ENCODE results near the gene TNFRSF21.
"Not testable (repeated sequence)": the region's sequence is repeated elsewhere in the genome, so short reads cannot be mapped to it uniquely, and the experiment has no call there.

Gene TNFRSF21

DNA sequence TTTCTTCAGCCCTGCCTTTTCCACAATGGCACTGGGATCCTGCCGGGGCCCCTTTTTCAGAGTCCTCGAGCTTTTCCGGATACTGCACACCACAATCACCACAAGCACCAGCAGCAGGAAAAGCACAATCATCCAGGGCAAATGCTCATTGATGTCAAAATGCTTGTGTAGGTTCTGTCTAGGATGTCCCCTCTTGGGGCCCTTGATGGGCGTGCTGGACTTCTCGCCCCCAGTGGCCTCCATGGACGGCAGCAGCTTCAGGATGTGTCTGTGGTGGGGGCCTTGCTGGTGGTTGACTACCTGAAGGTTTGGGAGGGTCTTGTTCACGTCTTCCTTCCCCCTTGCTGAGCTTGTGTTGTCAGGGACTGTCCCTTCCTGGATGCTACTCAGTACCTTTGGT, 25.7 kb downstream of the TNFRSF21 start:
- DNase-seq, result no peak

DNA sequence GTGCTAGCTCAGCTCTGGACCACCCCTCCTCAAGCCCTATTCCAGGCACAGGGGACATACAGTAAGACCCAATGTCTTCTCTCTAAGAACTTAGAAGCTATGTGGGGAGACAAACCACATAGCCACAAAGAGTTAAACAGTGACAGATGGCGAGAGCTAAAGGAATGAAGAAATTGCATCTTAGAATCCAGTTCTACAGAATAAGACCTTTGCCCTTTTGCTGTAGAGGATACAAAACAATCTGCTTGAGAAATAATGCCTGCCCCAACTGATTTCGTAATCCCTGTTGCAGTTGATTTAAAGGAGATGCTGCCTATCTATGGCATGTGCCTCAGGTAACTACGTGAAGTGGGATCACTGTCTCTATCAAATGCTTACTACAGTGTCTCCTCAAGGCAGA, 31.2 kb downstream of the TNFRSF21 start:
- DNase-seq, result no peak

DNA sequence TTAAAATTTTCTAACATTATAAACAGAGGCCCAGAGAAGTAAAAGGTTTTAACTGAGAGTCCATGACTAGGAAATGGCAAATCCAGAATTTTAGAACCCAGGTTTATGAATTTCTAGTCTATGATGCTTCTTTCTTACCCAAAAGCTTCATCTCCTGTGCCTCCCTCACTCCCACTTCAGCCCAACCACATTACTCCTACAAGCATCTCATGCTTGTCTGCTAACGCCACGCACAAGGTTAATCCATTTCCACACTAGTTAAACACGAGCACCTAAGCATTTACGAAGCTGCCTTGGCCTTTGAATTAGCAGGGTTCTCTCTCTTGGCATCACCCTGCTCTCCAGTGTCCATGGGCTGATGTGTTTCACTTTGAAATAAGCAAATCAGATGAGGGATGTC, 32.0 kb downstream of the TNFRSF21 start:
- DNase-seq, result no peak

DNA sequence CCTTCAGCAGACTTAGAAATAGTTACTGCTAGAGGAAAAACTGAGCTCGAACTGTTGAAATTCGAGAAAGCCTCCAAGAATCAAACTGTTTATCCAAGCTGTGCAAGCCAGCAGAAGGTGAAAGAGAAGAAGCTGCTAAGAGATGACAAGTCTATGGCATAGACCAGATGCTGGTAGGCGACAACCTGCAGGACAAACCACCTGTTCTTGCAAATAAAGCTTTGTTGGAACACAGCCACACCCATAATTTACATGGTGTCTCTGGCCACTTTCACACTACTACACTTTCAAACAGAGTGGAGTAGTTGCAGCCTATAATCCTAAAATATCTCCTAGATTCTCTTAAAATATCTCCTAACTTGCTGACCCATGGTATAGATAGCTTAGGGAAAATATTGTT, 33.3 kb downstream of the TNFRSF21 start:
- DNase-seq, result no peak

DNA sequence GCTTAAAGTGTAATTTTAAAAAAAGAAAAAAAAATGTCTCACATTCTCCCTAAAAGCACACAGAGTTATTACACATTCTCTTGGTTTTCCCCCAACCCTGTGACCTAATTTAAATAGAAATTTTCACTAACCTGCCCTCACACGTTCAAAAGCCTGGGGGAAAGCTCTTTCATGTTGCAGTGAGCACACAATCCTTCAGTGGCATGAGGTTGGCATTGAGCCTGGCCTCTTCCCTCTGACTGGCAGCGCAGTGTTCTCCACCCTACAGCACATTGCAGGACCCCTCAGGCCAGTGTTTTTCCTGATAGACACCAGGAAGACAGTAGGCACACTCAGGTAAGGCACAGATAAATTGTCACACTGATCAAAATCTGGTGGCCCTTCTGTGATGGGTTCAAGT, 34.1 kb downstream of the TNFRSF21 start:
- no peak for DNase-seq

DNA sequence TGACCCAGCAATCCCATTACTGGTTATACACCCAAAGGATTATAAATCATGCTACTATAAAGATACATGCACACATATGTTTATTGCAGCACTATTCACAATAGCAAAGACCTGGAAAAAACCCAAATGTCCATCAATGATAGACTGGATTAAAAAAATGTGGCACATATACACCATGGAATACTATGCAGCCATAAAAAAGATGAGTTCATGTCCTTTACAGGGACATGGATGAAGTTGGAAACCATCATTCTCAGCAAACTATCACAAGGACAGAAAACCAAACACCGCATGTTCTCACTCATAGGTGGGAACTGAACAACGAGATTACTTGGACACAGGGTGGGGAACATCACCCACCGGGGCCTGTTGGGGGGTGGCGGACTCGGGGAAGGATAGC, 34.6 kb downstream of the TNFRSF21 start:
- not testable (repeated sequence) for DNase-seq

DNA sequence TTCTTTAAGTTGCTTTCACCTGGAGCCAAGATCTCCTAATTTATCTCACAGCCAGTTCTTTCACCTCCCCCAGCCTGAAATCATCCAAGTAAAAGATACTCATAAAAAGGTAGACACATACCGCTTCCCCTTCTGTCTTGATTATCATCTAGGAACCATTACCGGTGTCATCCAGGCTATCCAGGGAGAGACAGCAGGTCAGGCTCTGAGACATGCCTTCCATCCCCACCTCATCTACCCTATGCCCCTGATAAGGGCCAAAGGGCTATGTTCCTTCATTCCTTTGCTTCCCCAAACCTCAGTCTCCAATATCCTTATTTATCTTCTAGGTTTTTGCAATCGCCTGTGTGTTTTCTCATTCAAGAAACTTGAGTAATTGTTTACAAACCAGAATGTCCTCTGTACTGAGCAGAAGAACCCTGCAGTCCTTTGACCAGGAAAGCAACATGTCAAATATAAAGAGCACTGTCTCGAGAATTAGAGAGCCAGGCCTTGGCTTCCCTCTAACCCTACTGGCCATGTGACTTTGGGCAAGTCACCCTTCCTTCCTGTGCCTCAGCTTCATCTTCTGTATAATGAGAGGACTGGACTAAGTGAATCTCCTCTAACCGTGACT, 41.0 kb downstream of the TNFRSF21 start:
- DNase-seq, result no peak

DNA sequence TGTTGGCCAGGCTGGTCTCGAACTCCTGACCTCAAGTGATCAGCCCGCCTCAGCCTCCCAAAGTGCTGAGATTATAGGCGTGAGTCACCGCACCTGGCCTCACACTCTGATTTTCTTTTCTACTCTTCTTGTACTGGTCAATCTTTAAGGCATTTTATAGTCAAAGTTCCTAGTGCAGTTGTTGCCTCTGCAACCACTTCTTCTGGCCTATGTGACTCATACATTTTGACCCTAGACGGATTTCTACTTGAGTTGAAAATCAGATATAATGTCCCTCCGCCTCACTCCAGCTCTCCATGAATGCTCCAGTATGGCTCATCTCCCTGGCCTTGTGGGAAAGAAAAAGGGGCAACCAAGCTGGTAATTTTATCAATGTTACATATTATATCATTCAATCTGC, 42.4 kb downstream of the TNFRSF21 start:
- no peak for DNase-seq

DNA sequence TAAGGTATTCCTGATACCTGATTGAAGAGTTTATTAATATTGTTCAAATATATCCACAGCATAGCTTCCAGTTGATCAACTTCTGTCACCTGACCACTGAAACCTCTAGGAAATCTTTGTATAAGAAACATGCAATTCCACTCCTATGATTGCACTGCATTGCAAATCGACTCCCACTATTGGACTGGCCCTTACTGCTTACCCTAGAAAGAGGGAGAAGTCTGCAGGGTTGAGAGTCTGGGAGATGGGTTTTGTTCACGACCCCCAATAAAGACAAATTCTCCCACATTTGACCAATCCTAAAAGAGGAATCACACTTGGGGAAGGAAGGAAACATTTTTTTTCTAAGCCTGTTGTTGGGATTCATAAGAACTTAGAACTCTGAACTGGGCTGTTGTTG, 43.7 kb downstream of the TNFRSF21 start:
- DNase-seq, result no peak

DNA sequence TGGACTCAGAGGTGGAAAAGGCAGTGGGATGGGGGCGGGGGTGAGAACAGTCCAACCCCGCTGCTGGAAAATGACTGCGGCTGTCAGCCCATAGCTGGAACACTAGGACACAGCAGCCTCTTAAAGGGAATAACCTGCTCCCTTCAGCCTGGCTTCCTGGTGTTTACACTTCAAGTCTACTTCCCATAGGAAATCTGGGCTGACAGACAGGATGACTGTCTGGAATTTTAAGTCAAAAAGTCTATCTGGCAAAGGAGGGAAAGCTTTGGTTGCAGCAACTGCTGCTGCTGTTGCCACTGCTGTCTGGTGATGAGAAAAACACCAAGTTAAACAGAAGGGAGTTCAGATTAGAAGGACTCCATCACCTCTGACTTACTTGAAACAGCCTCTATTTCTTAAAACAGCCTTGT, 44.9 kb downstream of the TNFRSF21 start:
- DNase-seq, result no peak

DNA sequence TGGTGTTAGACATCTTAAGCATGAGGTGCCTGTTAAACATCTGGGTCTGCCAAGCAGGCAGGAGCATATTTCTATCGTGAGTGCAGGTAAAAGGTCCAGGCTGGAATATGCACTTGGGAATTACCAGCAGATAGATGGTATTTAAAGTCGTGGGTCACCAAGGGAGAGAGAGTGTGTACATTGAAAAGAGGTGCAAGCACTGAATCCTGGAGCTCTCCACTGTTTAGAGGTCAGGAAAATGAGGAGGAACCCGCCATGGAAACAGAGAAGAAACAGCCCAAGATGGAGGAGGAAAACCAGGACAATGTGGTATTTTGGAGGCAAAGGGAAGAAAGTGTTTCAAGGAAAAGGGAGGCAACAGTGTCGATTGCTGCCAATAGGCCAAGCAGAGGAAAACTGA, 46.4 kb downstream of the TNFRSF21 start:
- no peak for DNase-seq

DNA sequence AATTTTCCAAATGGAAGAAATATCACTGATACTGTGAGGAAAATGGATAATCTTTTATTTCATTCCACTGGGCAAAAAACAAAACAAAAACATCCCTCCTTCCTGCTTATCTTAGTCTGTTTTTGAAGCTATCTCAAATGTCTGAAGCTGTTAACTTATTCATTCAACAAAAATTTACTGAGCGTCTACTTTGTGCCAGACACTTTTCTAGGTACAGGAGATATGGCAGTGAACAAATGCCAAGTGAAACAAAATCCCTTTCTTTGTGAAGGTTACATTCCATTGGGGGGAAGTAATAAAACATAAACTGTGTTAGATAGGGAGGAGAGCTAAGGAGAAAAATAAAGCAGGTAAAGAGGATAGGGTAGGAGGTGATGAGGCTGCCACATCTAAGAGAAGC, 47.5 kb downstream of the TNFRSF21 start:
- DNase-seq, result no peak

DNA sequence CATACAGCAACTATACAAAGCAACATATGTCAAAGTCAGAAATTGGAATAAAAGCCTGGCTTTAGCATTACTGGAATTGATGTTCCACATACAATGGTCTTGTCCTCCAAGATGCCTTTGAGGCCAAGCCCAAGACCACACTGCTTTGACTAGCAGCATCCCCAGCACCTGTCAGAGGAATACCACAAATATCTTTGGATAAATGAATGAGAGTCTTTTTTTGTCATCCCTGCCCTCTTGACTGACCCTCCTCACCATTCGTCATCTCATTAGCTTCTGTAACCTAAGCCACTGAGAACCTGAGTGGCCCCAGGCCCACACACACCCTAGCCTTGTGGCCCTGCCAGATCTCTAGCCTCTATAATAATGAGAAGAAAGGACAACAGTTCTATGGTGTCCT, 48.5 kb downstream of the TNFRSF21 start:
- no peak for DNase-seq

DNA sequence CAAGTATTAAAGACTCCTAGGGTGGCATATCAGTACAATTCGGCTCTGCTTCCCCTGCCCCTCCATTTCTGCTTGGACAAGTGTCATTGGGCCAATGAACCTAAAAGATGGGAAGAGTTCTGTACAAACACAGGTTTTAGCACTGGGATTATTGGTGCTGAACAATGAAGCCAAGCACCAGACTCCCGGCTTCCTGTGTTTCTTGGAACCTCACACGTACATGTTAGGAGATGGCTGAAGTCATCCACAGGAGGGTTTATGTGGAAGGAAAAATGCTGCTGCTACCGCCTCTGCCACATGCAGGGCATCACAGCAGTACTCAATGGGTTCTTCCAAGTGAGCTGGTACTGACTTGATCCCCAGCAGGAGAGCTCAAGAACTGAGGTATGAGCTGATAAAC, 49.7 kb downstream of the TNFRSF21 start:
- no peak for DNase-seq

DNA sequence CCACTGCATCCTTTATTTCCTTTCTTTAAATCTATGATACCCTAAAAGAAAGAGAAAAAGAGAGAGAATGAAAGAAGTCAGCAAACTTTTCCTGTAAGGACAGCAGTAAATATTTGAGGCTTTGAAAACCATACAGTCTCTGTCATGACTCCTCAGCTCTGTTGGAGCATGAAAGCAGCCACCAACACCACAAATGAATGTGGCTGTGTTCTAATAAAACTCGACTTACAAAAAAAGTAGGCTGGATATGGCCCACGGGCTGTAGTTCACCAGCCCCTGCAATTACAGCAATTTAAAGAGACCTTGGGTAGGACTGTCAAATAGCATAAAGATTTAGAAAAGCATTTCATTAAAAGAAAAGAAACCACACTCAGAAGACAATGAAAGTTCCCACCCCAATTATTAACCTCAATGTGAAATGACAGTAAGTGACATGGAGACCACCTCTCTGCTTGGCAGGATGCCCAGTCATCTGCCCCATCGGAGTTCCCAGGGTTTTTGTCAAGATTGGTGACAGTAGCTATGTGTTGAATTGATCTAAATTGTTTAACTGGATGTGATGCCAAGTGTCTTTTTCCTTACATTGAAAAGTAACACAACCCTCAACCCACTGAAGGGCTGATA, 50.9 kb downstream of the TNFRSF21 start:
- DNase-seq, result no peak

DNA sequence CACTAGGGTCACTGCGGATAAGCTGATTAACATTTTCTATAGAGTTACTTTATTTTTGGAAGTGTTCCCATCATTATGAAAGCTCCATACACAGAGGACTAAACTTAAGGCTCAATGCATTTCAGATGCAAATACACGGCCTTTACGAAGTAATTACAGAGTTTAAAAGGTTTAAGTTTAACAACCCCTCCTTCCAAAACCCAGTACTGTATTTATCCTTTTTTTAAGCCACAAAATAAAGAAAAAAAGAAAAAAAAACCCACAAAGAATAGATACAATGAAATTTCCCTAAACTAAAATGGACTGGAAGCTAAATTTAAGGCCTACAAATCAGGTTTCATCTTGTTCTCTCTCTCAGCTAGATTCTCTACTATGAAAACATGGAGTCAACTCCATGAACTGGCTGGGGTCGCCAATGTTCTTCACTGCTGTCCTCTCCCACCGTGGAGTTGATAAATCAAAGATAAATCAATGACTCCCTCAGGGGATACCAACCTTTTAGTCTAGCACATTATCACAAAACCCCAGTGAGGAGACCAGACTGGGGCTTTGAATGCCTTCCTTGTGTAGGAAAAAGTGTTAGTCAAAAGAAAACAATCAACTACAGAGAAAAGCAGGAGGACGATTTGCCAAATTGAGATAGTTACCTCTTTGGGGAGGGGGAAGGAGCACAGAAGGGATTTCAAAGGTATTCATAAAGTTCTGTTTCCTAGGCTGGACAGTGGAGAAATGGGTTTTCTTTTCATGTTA, 52.5 kb downstream of the TNFRSF21 start:
- no peak for DNase-seq

DNA sequence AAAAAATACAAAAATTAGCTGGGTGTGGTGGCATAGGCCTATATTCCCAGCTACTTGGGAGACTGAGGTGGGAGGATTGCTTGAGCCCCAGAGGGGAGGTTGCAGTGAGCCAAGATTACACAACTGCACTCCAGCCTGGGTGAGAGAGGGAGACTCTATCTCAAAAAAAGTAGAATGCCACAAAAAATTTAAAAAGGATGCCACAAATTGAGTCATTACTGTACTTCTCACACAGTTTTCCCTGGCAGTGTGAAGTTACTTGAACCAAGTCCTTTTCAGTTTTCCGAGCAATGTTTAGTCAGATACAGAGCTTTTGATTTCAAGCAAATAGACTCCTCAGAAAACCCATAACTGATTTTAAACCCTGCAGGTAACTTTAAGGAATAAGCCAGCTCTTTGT, 53.3 kb downstream of the TNFRSF21 start:
- no peak for DNase-seq

DNA sequence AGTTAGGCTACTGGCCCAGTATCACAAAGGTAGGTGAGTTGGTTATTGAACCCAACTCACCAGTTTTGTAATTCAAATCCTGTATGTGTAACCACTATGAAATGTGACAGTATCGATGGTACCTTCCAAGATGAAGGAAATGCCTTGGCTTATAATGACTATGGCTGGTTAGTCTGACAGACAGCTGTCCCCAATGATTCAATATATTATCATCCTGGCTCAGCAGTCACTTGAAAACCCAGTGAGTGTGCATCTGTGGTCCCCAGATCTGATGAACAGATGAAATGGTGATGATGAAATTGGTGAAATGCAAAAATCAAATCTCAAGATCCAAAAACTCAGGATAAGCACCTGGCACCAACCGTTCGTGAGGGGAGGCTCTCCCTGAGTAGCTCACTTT, 54.8 kb downstream of the TNFRSF21 start:
- no peak for DNase-seq

DNA sequence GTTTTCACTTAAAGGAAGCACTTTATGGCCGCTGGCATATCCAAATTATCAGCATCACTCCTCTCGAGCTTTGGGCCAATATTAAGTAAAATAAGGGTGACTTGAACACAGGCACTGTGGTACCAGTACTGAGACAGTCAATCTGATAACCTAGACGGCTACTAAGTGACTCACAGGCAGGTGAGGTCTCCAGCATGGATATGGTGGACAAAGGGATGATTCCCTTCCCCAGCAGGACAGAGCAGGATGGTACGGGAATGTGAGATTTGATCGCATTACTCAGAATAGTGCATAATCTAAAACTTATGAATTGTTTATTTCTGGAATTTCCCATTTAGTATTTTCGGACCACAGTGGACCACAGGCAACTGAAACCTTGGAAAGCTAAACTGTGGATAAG, 55.7 kb downstream of the TNFRSF21 start:
- DNase-seq, result no peak

DNA sequence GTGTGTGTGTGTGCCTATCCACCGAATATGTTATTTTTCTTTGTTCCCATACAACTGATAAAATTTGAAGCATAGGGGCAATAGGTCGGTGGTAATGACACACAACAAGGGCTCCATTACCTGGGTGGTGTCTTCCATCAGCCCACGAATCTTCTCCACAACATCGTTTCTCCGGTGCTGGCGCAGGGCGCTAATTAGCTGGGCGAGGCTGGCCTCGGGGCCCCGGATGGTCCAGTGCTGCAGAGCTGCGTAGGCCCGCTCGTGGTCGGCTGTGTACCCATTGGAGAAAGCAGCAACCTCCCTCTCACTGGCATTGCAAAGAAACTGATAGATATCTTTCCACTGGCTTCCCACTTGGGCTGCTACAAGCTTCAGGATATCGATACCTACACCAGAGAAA, 56.6 kb downstream of the TNFRSF21 start:
- no peak for DNase-seq

DNA sequence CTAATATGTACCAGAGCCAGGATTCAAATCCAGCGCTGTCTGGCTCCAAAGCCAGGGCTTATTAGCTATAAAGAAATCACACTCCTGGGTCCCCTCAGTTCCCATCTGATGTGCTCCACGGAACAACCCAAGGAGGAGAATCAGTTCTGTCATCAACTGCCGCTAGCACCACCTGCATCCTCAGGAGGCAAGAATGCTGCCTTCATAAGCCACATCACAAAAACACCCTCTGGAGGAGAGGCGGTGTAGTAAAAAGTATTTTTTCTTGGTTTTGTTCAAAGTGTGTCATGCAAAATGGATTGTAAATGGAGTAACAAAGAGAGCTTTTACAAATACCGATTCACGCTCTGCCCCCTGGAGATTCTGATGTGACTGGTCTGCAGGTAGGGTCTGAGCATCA, 57.1 kb downstream of the TNFRSF21 start:
- DNase-seq, result no peak

DNA sequence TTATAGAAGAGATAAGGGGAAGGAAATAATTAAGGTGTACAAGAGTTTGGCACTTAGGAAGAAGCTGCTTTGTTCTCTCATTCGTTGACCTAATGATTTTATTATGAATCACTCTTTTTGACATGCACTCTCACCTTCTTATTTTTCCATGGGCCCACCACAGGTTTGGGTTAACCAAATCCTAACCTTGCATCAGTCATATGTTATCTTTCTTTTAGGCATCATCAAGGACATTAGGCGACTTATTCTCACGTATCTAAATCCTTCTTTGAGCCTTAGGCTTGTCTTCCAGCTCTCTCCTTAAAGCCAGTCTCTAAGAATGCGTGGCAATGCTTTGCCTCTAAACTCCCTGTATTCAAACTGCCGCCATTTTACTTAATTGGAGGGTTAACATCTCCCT, 58.3 kb downstream of the TNFRSF21 start:
- no peak for DNase-seq

DNA sequence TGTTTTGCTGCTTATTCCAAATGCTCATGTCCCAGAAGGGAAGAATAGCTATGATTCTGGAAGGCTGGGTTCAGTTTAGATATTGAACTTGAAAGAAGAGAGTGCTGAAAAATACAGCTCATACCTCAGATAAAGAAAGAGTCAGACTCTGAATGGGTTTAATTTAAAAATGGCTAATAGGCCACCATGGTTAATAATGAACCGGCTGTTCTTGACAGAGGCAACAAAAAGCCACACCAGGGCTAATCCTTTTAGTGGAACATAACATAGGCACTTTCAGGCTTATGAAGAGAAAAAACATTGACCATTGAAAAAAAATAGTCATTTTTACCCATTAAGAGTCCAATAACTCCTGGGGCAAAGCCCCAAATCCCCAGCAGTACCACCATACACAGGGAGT, 59.4 kb downstream of the TNFRSF21 start:
- DNase-seq, result no peak

DNA sequence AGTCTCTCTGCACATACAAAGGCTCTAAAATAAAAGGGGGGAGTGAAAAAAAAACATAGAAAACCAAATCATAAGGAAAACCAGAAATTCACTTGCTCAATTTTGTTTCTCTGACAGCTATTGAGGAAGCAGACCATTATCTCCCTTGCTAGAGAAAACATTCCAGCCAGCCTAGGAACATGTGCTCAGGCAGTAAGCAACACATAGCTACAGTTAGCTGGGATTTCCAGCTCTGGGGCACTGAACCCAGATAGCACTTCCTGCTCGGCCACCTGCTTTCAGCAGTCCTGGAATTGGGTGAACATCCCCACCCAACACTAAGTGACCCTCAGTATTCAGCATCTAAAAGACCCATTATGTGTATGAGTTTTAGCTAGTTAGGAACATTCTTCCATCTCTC, 61.3 kb downstream of the TNFRSF21 start:
- no peak for DNase-seq

Measured in activated effector memory CD4-positive, alpha-beta T cell treated with Interleukin-2 at 50 U/mL for 16 hours (primary cell).